ENCODE results near the gene EIF5AL1.
"Not testable (repeated sequence)": the region's sequence is repeated elsewhere in the genome, so short reads cannot be mapped to it uniquely, and the experiment has no call there.

Gene EIF5AL1

DNA sequence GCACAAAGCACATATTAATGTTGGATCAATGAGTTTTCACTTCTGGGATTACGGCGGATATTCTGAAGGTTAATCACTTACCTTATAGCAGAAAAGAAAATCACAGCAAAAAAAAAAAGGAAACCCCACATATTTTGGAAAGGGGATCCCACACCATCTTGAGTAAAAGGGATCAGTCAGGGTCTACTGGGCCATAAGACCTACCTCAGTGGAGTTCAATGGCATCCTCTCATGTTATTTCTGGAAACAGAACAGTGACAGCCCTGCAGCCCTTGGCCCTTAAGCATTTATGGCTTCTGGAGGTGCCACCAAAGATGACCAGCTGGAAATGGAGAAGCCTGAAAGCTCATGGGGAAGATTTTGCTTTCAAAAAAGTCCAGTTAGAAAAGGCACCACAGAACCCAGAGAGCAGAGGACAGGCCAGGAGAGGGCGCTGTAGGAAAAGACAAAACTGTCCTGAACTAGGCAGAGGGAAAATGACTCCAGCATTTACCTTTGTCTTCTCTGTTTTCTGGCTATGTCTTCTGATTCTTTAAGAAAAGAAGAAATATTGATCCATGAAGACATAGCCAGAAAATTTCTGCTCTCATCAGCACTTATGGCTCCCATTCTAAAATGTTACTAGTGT, 2.9 kb upstream of the EIF5AL1 start:
- DNase-seq (ENCODE audit: low spot score) = not testable (repeated sequence)

DNA sequence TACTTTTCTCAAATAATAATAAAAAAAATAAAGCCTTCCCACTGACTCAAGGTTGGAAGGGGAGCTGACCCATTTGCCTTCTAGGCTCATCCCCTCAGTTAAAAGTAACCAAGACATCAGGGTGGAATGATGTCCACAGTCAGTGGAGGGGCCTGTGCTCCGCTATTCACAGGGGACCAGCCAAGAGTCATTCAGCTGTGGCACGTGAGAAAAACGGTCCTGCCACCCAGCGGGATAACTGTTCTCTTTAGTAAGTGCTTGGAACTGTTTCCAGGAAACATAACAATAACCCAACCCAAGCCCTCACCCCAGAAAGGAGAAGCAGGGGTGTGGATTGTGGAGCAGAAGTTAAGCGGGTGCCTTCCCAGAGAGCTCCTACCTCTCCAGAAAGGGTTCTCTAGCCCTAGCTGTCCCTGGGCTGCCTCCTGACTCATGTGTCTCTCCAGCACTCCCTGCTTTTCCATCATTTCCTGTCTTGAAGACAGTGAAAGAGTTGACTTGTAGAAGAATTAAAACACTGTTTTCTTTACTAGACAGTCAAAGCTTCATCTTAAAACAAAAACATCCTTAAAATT, 2.3 kb upstream of the EIF5AL1 start:
- not testable (repeated sequence) for DNase-seq (ENCODE audit: low spot score)

DNA sequence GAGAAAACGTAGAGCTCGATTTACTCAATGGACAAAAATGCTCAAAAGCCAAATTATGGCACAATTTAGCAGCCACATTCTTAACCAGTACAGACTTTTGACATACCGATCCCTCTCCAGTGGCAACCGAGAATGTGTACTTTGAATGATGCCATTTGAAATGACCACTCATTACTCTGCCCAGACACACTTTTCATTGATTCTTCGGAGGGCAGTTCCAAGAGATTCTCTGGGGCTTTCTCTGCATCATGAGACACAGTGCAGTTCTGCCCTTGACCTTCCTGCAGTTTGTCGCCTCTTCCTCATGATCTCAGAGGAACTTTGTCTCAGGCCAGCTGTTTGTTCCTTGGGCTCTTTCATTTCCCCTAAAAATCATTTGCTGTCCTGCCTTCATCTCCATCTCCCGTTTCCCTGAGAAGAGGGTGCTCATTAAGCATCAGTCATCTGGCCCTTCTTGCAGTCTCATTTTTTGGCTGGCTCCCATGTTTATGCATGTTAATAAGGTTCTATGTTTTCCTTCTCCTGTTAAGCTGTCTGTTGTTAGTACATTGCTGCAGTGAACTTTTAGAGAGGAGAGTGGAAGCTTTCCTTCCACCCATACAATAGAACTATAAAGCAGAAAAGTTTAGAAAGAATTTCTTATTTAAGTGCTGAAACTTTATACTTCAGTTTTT, 4.3 kb downstream of the EIF5AL1 start:
- DNase-seq (ENCODE audit: low spot score) = peak; percentile 0

DNA sequence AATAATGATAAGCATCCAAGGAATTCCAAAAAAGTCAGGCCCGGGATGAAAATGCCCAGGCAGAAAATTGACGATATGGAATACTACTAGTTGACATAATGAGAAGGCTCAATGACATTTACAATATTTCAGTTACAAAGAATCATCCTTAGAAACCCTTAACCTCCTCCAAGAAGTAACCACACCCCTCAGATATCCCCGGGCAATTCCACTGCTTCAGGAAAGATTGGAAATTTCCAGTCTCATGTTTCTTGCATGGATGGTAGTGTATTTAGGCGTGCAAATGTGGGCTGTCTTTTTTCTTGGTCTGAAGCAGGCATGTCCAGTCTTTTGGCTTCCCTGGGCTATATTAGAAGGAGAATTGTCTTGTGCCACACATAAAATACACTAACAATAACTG, 5.2 kb downstream of the EIF5AL1 start:
- not testable (repeated sequence) for DNase-seq (ENCODE audit: low spot score)

DNA sequence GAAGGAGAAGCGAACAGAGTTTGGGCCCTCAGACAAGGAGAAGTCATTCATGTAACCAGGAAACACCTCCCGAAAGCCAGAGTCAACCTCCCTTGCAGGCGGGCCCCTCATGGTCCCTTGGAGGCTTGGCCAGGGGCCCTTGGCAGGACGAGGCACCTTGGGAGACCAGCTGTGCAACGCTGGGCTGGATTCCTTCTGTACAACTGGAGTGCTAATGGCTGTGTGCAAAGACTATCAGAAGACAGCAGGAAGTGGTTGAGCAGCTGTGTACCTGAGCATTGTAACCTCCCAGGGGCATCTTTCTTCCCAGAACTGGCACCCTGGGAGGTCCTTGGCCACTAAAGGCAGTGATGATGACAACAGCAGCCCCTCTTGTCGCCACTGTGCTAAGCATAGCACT, 9.4 kb downstream of the EIF5AL1 start:
- not testable (repeated sequence) for DNase-seq (ENCODE audit: low spot score)

DNA sequence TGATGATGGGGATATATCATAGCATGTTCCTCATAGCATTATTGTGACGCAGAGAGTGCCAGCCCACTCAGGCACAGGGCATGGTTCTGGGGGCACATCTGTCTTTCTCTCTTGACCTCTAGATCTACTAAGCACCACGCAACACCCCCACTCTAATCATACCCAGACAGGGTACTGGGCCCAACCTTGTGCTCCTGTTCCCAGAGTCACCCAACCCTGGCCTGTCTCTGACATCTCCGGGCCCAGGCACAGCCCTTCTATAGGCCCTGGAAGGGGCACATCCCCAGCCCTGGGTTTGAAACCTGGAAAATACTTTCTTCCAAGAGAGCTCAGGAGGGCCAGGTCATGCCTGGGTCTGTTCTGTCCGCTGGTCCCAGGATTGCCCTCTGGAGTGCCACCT, 10.1 kb downstream of the EIF5AL1 start:
- DNase-seq (ENCODE audit: low spot score) = not testable (repeated sequence)

DNA sequence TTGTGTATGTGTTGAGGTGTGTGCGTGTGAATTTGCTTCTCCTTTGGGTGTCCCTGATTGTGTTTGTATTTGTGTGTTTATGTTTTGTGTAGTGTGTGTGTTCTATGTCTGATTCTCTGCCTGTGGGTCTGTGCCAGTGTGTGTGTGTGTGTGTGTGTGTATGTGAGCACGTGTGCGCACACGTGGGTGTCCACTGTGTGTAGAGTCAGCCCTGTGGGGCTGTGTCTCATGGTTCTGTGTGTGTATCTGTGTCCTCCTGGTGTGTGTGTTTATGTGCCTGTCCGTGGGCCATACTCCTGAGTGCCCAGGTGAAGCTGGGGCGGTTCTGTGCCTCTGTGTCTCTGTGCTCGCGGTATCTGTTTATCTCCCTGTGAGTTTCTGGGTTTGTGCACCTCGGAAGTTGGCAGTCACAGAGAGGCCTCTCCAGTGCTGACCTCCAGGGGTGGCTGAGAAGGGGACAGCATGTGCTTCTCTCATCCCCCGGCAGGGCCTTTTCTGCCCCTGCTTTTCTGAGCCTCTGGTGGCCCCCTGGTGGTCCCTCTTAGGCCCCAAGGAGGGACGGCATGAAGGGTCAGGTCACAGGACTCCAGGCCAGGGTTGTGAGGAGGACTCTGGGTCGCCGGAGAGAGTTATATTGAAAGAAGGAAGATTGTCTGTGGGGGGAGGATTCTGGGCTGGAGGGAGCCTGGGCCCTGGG, 11.0 kb downstream of the EIF5AL1 start:
- DNase-seq (ENCODE audit: low spot score) = not testable (repeated sequence)

DNA sequence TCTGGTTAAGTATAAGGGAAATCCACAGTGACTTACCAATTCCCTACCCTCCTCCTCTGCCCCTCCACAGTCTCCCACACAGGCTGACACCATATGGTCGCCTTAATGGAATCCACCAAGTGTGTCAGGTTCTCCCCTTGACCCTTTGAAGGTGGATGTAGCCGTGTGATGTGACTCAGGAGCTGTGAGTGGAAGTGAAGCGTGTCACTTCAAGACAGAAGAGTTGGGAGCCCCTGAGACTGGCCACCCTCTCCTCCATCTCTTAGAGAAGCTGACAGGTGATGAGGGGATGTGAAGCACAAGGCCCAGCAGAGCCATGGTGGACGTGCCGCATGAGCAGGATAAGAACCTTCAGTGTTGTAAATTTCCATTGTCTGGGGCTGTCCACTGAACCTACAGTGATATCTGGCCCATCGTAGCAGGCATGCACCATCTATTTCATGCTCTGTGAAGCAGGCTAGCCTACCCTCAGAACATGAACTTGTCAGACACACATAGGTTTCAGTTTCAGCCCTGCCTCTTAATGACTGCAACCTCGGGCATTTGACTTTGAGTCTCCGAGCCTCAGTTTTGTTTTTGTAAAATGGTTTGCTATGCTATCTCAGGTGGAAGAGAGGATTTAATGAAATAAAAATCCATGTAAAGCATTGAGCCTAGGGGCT, 12.8 kb downstream of the EIF5AL1 start:
- DNase-seq (ENCODE audit: low spot score) = not testable (repeated sequence)

DNA sequence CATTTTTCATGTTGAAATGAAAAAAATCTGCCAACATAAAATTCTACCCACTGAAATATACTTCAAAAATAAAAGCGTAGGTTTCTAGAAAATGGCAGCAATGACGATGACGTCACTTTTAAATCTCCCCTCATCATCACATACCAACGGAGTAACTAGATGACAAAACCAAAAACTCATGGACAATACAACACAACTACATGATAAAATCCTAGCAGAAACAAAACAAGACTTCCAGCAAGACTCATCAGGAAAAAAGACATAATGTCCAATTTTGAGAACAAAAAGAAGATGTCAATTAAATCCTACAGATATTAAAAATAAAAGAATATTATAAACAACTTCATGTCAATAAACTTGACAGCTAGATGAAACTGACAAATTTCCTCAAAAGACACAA, 15.9 kb downstream of the EIF5AL1 start:
- not testable (repeated sequence) for DNase-seq (ENCODE audit: low spot score)

DNA sequence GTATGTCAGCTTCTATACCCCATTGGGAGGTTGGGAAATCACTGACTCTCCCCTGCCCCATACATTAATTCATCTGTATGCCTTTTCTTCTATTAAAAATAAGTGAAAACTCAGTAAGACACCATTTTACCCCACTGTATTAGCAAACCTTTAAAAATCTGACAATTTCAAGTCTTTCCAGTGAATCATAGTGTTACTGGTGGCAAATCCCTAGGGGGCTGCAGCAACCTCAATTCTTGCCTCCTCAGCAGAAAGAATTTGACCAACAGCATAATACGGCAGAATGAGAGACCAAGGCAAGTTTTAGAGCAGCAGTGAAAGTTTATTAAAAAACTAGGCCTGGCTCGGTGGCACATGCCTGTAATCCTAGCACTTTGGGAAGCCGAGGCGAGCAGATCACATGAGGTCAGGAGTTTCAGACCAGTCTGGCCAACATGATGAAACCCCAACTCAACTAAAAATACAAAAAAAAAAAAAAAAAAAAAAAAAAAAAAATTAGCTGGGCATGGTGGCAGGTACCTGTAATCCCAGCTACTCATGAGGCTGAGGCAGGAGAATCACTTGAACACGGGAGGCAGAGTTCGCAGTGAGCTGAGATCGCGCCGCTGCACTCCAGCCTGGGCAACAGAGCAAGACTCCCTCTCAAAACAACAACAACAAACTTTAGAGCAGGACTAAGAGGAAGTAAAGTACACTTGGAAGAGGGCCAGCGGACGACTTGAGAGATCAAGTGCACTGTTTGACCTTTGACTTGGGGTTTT, 21.0 kb downstream of the EIF5AL1 start:
- DNase-seq (ENCODE audit: low spot score) = not testable (repeated sequence)

DNA sequence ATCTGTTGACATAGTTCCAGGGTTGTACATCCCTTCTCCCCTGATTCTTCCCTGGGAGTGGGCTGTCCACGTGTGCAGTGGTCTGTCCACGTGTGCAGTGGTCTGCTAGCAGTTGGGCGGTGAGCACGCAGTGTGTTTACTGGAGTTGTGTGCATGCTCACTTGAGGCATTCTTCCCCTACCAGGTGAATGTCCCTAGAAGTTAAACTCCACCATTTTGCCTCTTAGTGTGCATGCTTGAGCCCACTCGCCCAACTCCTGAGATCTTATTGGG, 21.5 kb downstream of the EIF5AL1 start:
- not testable (repeated sequence) for DNase-seq (ENCODE audit: low spot score)

DNA sequence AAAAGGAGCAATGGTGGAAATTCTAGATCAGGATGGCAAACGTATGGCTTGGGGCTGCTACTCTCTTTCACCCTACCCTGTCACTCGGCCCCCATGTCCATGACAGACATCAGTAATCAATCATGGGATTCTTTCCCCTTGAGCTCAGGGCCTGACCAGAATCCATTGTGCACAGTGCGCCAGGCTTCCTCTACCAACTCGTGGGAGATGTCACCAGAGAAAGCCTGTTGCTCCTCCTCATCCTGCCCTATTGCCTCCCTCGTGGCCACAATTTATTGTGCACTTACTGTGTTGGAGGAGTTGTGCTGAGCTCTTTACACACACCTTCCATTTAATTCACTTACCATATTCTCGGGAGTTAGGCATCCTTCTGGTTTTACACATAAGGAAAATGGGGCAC, 26.0 kb downstream of the EIF5AL1 start:
- DNase-seq (ENCODE audit: low spot score) = not testable (repeated sequence)

DNA sequence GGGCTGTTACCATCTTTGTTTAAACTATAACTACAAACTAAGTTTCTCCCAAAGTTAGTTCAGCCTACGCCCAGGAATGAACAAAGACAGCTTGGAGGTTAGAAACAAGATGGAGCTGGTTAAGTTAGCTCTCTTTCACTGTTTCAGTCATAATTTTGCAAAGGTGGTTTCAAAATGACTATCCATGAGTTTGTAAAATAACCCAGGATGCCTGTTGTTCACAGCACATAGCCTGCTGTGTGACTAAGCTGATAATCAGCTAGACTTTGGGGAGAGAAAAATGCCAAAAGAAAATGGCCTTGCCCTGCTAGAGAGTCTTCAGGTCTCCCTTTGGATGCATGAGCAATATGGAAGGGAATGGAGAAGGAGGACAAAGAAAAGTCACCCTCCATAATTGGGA, 28.6 kb downstream of the EIF5AL1 start:
- DNase-seq (ENCODE audit: low spot score) = not testable (repeated sequence)

DNA sequence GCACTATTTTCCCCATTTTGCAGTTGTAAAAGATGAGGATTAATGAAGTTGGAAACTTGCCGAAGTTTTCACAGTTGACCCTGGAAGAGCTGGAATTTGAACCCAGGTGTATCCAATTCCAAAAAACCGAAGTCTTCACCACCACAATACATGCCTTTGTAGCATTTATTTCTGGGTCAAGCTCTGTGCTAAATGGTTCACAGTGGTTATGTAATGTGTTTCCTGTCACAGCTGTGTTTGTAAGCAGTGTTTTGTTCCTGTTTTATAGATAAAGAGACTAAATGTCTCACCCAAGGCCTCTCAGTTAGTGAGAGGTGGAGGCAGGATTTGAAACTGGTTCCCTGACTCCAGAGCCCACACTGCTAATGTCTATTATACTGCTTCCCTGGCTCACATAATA, 30.3 kb downstream of the EIF5AL1 start:
- no peak for DNase-seq (ENCODE audit: low spot score)

DNA sequence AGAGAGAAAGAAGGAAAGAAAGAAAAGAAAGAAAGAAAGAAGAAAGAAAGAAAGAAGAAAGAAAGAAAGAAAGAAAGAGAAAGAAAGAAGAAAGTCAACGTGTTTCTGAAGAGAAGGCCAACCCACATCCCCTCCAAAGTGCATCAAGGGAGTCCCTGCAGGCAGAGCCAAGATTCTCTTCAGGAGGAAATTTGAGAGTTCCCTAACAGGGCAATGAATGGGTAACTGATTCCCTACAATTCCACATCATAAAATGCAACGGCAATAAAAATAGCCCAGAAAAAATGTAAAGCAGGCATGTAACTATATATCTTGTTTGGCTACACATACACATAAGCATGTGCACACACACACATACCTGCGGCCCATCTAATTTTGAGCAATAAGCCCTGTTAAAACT, 32.1 kb downstream of the EIF5AL1 start:
- DNase-seq (ENCODE audit: low spot score) = not testable (repeated sequence)

DNA sequence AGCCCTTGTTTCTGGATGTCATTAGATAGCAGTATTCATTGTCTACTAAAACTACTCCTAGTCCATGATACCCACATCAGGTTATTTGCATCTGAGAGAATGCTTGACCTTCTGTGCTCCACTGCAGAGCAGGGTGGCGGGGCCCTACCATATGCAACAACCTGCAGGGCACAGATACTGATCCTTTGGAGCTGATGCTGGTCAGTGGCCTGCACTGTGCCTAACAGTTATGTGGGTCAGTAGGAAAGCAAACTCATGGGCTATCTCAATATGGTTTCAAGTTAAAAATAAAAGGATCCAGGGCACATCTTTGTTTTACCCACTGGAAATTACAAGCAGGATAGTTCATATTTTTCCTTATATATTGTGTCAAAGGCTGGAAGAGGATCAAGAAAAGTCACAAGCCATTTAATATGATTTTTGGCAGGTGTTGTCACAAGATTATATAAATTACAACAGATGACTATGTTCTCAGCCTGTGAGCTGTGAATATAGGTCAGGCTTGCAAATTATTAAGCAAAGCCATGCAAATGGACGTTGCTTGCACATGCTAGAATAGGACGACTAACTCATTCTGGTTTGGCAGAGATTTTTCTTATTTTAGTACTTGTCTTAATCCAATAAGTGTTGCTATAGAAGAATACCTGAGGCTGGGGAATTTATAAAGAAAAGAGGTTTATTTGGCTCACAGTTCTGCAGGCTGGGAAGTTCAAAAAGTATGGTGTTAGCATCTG, 32.8 kb downstream of the EIF5AL1 start:
- not testable (repeated sequence) for DNase-seq (ENCODE audit: low spot score)

DNA sequence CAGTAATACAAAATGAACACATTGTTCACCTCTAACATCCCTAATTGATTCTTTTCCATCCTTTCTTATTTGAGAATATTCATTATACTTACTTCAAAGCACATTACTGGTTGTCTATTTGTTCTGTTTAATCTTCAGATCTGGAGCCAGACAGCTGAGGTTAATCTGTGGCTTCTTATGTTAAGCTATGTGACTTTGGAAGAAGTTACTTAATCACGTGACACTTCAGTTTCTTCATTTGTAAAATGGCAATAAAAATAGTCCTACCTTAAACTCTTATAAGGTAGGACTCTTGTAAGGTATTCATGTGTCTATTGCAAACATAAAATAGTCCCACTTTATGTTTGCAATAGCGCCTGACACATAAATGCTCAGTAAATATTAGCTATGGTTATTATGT, 34.8 kb downstream of the EIF5AL1 start:
- not testable (repeated sequence) for DNase-seq (ENCODE audit: low spot score)

DNA sequence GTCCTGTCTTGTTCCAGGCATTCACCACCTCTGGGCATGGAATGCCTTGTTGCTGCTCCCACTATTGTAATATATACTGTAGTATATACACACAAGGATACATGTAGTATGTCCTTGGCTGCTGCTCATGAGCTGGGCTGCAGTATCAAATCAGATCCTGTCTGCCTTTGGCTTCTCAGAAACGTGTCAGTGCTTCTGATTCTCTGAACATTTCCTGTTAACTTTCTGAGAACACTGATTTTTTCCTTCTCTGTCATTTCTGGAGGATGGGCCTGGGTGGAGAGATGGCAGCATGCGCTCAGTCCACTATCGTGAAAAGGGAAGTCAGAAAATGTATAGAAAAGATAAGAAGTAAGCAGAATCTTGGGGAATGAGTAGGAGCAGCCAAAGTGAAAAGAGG, 35.6 kb downstream of the EIF5AL1 start:
- DNase-seq (ENCODE audit: low spot score) = no peak

DNA sequence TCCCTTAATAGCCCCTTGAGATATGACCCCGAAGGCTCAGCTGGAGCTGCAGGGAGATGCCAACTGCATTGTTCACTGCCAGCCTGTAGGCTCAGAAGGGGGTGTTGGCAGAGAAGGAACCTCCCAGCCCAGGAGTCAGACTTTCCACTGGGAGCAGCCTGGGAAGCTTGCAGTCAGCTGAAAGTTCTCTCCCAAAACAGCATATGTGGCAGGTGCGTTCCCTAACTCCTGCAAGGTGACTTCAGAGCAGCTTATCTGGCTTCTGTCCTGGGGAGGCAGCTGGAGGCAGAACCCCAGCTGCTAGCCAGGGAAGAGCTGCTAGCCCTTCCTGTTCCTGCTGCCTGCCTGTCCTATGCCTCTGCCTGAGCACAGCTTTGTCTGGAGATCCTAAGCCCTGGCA, 39.8 kb downstream of the EIF5AL1 start:
- DNase-seq (ENCODE audit: low spot score) = no peak

DNA sequence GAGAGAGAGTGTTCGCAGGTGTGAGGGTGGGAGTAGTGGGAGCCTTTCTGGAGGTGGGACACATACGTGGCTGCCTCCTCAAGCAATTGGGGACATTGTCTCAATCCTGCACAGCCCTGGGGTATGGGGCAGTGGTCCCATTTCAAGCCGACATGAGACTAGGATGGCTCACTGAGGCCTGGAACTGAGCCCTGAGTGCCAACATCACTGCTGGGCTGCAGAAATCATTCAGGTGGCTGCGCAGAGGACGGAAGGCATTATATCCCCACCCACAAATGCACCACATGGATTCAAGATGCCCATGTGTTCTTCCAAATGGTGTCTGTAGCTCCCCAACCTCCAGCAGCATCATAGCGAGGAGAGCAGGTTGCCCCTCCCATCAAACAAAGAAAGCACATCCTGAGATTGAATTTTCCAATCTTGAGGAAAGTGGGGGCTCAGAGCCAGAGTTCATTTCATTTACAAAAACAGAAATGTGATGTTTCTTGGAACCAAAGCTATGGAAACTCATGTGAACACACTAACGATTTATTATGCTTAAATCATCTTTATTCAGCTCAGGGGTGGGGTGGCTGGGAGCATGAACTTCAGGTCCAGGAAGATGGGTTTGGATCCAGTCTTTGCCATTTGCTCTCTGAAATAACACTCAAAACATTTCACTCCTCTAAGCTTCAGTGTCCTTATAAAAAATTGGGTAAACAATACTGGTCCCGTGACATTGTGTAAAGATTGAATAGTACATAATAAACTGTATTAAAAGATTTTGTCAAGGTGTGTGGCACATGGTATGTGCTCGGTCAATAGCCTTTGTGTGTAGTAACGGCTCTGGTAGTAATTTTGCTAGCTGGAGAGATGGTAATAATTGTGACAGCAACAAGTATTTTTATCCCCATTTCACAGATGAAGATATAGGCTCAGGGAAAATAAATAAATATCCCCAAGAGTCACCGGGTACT, 43.3 kb downstream of the EIF5AL1 start:
- DNase-seq (ENCODE audit: low spot score) = no peak

Data from kidney tubule cell (primary cell).